ENCODE measurements around the gene CTTN. TPM values are rescaled to one million over a fixed set of nuclear protein-coding genes. Genes with fewer than 3 reads are reported as not detected.

Gene CTTN
- total and polyA plus RNA-seq, 9 of the 15 experiments (the other 6 are each of a cell fraction or from before 2014, with no cell fraction given), result 9.9 to 158 (median 99.7) TPM

DNA sequence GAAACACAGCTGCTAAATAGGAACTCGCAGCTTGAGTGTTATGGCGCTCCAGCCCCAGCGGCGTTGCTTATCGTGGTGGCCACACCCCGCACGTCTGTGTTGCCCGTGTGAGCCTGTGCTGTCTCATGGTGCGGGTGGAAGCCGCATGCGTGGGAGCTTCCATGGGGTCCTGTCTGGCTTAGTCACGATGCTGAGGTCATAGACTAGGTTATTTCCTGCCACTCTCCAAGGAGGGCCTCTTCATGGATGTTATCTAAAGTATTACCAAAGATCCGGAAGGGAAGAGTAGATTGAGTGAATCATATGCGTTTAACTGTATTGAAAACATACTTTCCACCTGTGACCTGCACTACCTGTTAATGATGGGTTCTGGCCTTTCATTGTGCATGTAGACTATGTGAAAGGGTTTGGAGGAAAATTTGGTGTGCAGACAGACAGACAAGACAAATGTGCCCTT, 21.7 kb downstream of the CTTN start (continued):
- TF ChIP-seq, protein P1, sequence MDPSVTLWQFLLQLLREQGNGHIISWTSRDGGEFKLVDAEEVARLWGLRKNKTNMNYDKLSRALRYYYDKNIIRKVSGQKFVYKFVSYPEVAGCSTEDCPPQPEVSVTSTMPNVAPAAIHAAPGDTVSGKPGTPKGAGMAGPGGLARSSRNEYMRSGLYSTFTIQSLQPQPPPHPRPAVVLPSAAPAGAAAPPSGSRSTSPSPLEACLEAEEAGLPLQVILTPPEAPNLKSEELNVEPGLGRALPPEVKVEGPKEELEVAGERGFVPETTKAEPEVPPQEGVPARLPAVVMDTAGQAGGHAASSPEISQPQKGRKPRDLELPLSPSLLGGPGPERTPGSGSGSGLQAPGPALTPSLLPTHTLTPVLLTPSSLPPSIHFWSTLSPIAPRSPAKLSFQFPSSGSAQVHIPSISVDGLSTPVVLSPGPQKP (CRISPR knock-in tag; IDR thresholded peaks at IDR 0.05), result no peak
- TF ChIP-seq GABPB1 (CRISPR knock-in tag; IDR thresholded peaks at IDR 0.05) (peak; percentile 81), EP300 (IDR thresholded peaks at IDR 0.05; ENCODE audit: low read length) (peak; percentile 92), NR1H2 (CRISPR knock-in tag; IDR thresholded peaks at IDR 0.05) (no peak), PATZ1 (CRISPR knock-in tag; IDR thresholded peaks at IDR 0.05; ENCODE audit: borderline replicate concordance) (no peak), BCLAF1 (IDR thresholded peaks at IDR 0.05; ENCODE audit: borderline replicate concordance in 1 of 2, control insufficient read depth in 1 of 2, low read depth in 2 of 2, low read length in 1 of 2) (peak in 1 of 2 experiments; percentile 75; a peak in 1 of 4 replicates), MAFF (IDR thresholded peaks at IDR 0.05; ENCODE audit: low read length) (peak; percentile 79), GATA2 (CRISPR knock-in tag; IDR thresholded peaks at IDR 0.05) (peak; percentile 91), ZC3H11A (IDR thresholded peaks at IDR 0.05; ENCODE audit: low read depth, low read length) (no peak)
- TF ChIP-seq, protein P2, sequence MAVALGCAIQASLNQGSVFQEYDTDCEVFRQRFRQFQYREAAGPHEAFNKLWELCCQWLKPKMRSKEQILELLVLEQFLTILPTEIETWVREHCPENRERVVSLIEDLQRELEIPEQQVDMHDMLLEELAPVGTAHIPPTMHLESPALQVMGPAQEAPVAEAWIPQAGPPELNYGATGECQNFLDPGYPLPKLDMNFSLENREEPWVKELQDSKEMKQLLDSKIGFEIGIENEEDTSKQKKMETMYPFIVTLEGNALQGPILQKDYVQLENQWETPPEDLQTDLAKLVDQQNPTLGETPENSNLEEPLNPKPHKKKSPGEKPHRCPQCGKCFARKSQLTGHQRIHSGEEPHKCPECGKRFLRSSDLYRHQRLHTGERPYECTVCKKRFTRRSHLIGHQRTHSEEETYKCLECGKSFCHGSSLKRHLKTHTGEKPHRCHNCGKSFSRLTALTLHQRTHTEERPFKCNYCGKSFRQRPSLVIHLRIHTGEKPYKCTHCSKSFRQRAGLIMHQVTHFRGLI (CRISPR knock-in tag; IDR thresholded peaks at IDR 0.05), result no peak
- TF ChIP-seq, protein P3, sequence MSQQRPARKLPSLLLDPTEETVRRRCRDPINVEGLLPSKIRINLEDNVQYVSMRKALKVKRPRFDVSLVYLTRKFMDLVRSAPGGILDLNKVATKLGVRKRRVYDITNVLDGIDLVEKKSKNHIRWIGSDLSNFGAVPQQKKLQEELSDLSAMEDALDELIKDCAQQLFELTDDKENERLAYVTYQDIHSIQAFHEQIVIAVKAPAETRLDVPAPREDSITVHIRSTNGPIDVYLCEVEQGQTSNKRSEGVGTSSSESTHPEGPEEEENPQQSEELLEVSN (IDR thresholded peaks at IDR 0.05; ENCODE audit: borderline replicate concordance in 1 of 2, extremely low read depth in 1 of 2, insufficient read depth in 1 of 2, insufficient read length in 1 of 2, low read depth in 1 of 2, low read length in 1 of 2, poor library complexity in 1 of 2, severe bottlenecking in 1 of 2), result peak; percentile 50 to 53
- TF ChIP-seq, protein P4, sequence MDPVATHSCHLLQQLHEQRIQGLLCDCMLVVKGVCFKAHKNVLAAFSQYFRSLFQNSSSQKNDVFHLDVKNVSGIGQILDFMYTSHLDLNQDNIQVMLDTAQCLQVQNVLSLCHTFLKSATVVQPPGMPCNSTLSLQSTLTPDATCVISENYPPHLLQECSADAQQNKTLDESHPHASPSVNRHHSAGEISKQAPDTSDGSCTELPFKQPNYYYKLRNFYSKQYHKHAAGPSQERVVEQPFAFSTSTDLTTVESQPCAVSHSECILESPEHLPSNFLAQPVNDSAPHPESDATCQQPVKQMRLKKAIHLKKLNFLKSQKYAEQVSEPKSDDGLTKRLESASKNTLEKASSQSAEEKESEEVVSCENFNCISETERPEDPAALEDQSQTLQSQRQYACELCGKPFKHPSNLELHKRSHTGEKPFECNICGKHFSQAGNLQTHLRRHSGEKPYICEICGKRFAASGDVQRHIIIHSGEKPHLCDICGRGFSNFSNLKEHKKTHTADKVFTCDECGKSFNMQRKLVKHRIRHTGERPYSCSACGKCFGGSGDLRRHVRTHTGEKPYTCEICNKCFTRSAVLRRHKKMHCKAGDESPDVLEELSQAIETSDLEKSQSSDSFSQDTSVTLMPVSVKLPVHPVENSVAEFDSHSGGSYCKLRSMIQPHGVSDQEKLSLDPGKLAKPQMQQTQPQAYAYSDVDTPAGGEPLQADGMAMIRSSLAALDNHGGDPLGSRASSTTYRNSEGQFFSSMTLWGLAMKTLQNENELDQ (CRISPR knock-in tag; IDR thresholded peaks at IDR 0.05; ENCODE audit: borderline replicate concordance), result no peak

All from K562 (cell line).